Right ventricle myocardium superior (tissue), 1 donor: ENCODE data around the gene FAM124A. TPM values are rescaled to one million over a fixed set of nuclear protein-coding genes. Genes with fewer than 3 reads are reported as not detected.
"Not testable (repeated sequence)": the region's sequence is repeated elsewhere in the genome, so short reads cannot be mapped to it uniquely, and the experiment has no call there.

ENCODE experiments used
- ATAC-seq: fragments of 200-7000 bp; cut with Tn5 transposase; one replicate; pipeline ENCODE4 v1.9.1; 2020; ENCODE audit warnings: mild to moderate bottlenecking; ENCODE audit not compliant: poor library complexity
- DNase-seq: peaks from one replicate; pipeline ENCODE4 v3.0.0-alpha.2; 2020
- intact Hi-C: fragments of 100-400 bp; cut with DNase I; formaldehyde crosslinking; loops from one replicate; pipeline ENCODE4 v1.11.2; 2022
- total RNA-seq: library from RNA; stranded (reverse); fragmentation: NEBNext Ultra II Directional; extraction: Animal tissue kit (Norgen Biotek cat#: 25700); gene quantifications from one replicate; pipeline ENCODE4 v1.2.1, GENCODE V29; 2021
- donor health status: DM: no; HTN: yes; CAD: no; lungs with severe emphysema.

Gene FAM124A
- total RNA-seq, 1 donor from 2014 or later: 12.2 TPM

DNA sequence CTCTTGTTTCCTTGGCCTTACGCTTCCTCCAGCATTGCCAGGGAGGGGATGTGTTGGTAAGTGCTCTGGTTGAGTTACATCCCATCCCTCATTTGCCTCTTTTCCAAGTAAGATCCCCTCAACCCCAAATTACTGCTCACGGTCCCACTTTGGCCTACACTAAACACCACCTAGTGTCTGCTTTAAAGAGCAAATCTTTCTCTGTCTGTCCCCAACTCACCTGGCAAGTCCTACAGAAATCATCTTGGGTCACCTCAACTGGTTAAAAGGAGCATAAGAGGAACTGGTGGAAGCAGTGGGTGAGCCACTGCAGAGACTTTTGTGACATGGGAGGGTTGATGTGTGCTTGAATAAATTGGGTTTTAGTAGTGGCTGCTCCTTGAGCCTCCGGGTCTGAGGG lies 62.1 kb downstream of the FAM124A start:
- no peak for ATAC-seq
- DNase-seq: no peak
- intact Hi-C loops: loop anchor here (5.0 kb wide), 1 partner anchor 37 kb away; no protein-coding TSS in a partner anchor

DNA sequence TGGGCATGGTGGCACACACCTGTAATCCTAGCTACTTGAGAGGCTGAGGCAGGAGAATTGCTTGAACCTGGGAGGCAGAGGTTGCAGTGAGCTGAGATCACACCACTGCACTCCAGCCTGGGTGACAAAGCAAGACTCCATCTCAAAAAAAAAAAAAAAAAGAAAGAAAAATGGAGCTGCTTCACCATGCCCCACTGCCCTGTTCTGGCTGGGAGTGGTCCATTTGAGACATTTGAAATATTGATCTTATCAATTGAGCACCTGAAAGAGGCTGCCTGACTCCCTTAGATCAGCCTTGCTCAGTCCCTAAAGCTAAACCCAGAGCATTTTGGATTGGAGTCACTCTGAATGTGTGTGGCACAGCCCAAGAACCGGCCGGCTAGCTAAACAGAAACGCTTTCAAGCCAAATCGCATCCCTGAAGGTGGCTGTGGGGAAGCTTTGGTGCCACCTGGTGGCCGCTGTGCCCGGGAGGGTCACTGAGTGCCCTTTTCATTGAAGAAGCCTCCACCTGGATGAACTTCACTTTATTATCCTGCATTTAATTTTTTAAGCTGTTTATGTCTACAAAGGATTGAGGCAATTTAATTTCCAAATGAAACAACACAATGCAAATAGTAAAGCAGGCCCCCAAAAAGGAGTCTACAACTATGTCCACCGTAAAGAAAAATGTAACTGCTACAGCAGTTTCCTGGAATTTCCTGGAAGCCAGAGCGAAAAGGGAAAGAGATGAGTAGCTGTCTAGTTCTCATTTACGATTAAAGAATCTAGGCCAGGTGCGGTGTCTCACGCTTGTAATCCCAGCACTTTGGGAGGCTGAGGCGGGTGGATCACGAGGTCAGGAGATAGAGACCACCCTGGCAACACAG lies 64.2 kb downstream of the FAM124A start:
- peak; percentile 79 for ATAC-seq
- peak; percentile 89 for DNase-seq

DNA sequence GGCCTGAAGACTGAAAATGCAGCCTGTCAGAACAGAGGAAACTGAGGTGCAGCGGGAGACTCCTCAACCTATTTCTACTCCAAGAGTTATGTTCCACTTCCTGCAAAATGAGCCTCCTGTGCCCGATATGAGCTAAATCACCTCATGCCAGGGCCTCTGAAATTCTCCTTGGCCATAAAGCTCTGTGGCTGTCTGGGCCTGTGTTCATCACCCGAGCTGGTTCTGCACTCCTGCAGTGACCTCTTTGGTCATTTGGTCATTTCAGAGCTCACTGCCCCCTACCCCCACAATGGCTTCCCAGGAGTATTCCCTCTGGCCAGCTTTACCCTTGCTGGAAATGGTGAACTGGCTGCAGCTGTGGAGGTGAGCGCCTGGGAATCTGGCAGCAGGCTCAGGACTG lies 65.6 kb downstream of the FAM124A start:
- DNase-seq (no peak), ATAC-seq (no peak)
- intact Hi-C loops: loop anchor here (2.0 kb wide), 2 partner anchors 65 to 139 kb away; partner anchors contain the start of gene FAM124A

More for the DNA sequence above, 64.2 kb downstream of the FAM124A start:
- intact Hi-C loops: loop anchor here (2.0 kb wide), 1 partner anchor 64 kb away; the partner anchor contains the start of gene FAM124A

DNA sequence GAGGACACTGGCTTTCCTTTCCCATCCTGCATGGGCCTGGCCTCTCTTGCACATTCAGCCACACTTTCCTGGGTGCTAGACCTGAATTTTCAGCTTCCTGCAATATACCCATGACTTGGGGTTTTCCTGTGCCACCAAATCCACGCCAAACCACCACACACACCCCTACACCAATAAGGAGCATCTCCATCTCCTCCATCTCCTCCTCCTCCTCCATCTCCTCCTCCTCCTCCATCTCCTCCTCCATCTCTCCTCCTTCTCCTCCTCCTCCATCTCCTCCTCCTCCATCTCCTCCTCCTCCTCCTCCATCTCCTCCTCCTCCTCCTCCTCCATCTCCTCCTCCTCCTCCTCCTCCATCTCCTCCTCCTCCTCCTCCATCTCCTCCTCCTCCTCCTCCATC lies 66.1 kb downstream of the FAM124A start:
- ATAC-seq, DNase-seq: not testable (repeated sequence)
- intact Hi-C loops: loop anchor here (2.0 kb wide), 1 partner anchor 139 kb away; no protein-coding TSS in a partner anchor

DNA sequence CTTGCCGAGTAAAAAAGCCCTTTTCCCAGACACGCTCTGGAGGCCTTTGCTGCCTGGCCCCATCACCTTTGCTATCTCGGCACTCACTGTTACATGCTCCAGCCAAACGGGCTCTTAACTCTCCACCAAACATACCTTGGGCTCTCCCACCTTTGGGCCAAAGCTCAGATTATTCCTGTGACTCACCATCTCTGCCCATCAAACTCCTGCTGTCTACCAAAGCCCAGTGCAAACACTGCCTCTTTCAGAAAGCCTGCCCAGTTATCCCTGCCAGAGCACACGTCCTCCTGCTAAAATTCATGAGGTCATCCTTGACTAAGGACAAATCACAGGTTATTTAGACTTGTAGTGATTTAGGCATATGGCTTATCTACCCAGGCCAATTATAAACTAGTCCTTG lies 69.1 kb downstream of the FAM124A start:
- no peak for DNase-seq
- peak; percentile 68 for ATAC-seq
- intact Hi-C loops: no loop called here

DNA sequence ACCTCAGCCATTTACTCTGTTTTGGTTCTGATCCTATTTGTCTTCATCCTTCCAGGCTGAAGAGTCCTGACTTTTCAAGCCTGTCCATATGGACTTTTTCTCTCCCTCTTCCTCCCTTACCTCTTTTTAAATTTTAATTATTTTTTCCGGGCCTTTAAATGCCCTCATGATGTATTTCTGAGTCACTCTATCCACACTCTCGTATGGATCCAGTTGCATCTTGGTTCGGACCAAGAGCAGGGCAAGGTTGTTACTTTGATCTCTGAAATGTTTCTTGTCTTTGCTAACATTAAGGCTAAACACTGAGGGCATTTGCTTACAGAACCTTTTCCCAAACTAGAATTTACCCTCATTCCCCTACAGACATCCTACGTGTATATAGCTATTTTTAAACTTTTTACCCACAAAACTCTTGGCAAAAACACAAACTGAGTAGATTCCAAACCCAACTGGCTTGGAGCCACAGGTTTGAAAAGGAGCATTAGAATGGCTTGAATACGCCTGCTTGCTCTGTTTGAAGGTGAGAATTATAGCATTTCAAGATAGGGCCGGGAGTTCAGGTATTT lies 69.9 kb downstream of the FAM124A start:
- ATAC-seq (peak; percentile 40), DNase-seq (no peak)
- intact Hi-C loops: no loop called here

DNA sequence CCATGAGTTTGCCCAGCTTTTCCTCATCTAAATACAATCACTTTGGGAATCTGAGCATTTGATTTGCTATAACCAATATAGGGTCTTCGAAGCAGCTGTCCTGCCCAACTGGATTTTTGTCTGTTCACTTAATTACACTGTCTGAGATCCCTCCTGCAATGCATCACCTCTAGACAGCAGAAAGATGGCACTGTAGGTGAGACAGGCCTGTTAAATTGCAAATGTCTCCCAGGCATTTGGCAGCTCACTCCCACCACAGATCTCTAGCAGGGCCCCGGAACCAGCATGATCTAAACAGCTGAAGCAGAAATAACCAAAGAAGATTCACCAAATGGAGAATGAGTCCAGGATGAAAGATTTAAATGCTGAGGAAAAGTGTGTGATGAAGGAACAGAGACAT lies 75.4 kb downstream of the FAM124A start:
- ATAC-seq: no peak
- intact Hi-C loops: no loop called here
- no peak for DNase-seq

DNA sequence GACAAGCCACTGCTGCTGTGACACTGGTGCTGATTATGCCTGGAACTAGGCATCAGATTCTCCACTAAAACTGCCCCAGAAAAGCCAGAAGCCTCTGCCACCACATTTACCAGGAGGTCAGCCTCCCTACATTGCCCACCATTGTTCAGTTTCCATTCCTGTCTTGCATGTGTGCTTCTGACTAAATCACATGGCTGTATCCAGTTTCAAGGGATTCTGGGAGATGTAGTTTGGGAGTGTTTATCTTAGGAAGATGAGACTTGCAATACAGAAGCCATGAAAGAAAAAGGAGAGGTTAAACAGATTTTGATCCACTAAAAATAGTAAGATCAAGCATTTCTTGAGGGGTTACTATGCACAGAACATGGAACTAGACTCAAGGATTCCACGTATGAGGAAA lies 76.6 kb downstream of the FAM124A start:
- ATAC-seq (no peak), DNase-seq (no peak)
- intact Hi-C loops: no loop called here

DNA sequence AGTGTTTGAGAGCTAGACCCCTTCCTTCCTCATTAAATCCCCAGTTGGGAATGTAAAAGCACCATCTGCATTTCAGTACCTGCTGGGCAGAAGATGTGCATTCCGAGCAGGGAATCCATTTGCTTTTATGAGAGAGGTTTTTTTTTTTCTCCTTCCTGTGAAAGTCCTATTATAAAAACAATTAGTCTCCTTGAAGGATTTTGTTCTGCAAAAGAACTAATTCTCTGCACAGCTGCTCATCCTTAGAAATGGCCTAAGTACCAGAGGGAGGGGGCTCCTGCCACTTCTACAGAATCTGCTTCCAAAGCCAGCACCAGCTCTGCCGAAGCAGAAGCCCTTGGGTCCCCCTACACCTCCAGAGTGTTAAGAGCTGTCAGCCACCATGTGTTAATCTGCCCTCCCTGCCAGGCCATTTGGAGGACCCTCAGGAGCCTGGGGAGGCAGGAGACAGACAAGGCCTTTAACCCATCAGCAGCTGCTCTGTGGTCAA lies 80.9 kb downstream of the FAM124A start:
- DNase-seq (no peak), ATAC-seq (no peak)
- intact Hi-C loops: no loop called here

DNA sequence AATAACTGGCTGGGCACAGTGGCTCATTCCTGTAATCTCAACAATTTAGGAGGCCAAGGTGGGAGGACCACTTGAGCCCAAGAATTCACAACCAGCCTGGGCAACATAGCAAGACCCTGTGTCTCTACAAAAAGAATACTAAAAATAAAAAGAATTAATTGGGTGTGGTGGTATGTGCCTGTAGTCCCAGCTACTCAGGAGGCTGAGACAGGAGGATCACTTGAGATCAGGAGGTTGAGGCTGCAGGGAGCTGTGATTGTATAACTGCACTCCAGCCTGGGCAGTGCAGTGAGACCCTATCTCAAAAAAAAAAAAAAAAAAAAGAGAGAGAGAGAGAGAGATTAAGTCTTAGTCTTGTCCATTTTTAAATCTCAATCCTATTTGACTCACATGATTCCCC lies 81.7 kb downstream of the FAM124A start:
- intact Hi-C loops: no loop called here
- ATAC-seq (no peak), DNase-seq (no peak)

DNA sequence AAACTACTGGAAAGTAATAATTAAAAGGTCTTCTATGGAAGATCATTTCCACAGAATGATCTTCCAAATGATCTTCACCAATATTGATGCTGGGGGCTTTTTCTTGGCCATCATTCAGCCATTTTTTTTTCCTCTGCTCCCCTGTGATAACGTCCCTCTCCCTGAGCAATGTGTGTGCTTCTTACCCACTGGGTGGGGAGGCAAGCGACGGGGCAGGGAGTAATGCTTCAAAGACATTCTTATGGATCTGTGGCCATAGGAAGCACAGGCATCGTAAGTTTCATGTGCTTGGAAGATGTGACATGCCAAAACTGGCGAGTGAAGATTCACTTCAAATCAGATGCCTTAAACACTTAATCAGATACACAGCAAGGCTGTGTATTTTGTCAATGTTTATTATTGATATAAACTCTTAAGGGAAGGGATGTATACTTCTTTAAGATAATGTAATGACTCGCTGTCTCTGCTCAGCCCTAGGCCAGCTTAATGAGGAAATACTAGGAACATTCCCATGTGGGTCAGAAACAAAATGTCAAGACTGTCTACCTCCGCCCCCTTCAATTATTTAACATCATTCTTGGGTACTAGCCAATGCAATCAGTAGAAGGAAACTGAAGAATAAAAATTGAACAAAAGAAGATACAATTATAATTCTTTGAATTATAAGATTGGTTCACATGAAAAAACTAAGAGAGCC lies 83.2 kb downstream of the FAM124A start:
- no peak for DNase-seq
- intact Hi-C loops: no loop called here
- ATAC-seq: no peak

DNA sequence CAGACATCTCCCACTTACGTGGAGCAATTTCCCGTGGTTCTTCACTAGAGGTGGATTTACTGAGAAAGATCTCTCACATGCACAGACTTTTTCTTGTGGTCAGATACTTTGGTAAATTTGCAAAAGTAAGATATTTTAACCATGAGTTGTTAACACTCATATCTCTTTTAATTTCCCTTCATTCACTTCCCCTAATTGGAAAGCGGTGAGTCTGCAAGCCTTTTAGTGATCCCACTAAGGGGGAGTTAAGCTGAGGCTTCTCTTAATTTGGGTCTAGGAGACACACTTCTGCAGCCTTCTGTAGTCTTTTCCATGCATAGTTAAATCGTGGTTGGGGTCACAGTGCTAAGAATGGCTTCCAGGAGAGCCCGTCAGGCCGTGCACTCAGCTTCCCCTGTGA lies 86.6 kb downstream of the FAM124A start:
- ATAC-seq: no peak
- DNase-seq: no peak
- intact Hi-C loops: no loop called here

DNA sequence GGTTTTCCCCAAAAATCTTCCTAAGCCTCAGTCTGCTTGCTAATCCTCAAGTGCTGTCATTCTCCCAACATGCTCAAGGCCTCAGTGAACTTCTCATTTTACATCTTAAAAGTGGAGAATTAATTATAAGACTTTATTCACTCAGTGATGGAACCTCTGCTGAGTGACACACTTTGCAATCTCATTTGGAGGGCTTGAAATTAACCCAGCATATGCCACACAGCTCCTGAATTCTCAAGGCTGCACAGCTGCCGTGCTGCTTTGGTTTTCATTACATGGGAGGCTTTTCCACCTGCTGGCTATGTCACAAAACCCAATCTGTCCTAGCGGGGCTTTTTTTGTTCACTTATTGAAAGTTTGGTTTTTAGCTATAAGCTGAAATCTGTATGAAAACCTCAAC lies 89.0 kb downstream of the FAM124A start:
- intact Hi-C loops: no loop called here
- DNase-seq: no peak
- ATAC-seq: no peak

DNA sequence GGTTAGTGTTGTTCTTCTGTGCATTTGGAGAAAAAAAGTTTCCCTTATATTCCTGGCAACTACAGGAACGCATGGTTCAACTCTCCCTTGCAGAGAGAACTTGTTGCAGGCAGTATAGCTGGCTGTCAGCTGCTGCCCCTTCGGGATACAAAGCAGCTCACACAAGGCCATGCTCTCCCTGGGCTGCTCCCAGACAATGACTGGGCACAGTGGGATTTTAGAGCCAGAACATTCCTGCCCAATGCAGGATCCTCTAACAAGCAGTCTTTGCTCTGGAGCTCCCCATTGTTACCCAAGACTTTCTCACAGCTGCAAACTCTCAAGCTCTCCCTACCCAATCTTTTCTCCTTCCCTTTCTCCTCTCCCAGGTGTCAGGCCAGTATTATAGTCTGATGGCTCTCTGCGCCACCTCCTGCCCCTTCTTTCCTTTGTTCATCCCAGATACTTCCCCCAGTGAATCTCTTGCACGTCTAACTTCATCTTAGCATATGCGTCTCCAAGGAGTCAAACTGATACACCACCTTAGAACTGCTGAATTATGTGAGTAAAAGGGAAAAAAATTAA lies 89.8 kb downstream of the FAM124A start:
- intact Hi-C loops: no loop called here
- ATAC-seq: no peak
- DNase-seq: no peak

DNA sequence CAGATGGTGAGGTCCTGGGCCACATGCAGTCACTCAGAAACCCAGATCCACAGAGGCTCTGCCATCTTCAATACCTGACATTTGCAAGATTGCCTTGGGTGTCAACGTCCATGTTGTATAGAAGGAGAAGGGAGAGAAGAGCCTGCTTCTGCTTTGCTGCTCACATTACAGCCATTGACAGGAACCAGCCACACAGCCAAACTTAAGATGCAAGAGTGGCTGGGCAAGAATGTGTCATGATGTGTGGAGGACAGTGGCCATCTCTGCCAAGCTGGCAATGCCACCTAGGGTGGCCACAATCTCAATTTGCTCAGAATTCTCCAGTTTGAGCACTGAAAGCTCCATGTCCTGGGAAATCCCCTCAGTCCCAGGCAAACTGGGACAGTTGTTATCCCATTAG lies 91.4 kb downstream of the FAM124A start:
- DNase-seq (no peak), ATAC-seq (peak; percentile 67)
- intact Hi-C loops: no loop called here

DNA sequence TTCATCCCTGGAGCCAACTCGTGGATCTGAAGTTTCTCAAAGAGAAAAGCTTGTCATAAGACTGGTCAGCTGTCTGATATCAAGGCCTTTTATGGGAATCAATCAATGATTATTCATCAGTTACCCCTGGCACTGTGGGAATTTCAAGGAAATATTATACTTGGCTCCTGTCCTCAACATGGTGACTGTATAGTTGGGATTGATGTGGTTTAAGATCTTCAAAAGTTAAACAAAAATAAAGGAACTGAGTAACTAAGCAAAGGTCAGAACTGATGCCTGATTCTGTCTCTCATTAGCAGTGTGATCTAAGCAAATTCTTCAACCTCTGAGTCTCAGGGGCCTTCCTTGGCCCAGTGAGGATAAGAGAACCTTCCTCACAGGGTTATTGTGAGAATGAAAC lies 95.1 kb downstream of the FAM124A start:
- ATAC-seq (no peak), DNase-seq (no peak)
- intact Hi-C loops: no loop called here

DNA sequence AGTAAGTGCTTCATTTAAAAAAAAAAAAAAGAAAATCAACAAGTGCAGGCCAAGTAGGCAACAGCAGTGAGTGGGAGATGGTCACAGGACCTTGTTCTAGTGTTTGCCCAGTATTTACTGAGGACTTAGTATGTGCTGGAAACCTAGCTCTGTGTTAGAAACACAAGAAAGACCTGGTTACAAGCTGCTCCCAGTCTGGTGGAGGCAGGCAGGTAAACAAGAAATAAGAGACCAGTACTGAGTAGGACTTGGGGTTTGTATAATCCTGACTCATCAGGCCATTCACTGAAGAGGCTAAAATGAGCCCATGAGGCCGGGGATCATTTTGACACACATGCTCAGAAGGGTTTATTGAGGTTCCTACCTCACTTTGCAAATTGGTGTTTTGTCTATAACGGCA lies 95.8 kb downstream of the FAM124A start:
- intact Hi-C loops: no loop called here
- DNase-seq: no peak
- no peak for ATAC-seq

DNA sequence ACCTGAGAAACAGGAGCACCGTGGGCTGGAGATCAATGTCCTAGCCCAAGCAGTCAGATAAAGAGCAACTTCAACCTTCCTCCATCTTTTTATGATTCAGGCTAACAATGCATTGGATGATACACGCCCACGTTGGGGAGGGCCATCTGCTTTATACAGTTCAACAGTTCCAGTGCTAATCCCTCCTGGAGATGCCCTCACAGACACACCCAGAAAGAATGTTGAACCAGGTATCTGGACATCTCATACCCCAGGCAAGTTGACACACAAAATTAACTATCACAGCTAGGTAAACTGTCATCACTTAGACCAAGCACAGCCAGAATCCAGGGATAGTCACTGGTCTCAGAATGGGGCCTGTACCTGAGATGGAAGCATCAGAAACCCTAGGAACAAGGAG lies 96.7 kb downstream of the FAM124A start:
- no peak for DNase-seq
- no peak for ATAC-seq

DNA sequence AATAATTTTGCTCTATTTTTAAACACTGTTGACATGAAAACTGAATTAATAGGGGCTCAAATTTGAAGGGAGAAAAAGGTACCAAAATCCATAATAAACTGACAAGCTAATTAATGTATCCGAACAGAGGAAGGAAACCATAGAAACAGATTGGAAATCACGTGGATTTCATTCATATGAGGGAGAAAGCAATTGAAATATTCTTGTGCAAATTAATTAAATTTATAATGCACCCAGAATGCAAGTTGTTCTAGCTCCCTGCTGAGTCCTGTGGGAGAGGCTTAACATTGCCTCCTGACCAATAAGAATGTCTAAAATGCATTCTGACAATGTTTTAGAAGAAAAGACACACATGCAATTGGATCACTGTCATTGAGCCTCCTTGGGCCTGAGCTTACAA lies 99.6 kb downstream of the FAM124A start:
- intact Hi-C loops: no loop called here
- no peak for ATAC-seq
- DNase-seq: no peak

More for the DNA sequence above, 96.7 kb downstream of the FAM124A start:
- intact Hi-C loops: no loop called here
